Stimulated activated CD8-positive, alpha-beta memory T cell treated with anti-CD3 and anti-CD28 coated beads, Interleukin-12 subunit alpha, Interleukin-12 subunit beta, amount 100 ng/mL, for 1 hour (primary cell): Measurements from ENCODE around the gene RGS14.
"Not testable (repeated sequence)": the region's sequence is repeated elsewhere in the genome, so short reads cannot be mapped to it uniquely, and the experiment has no call there.

Experiments used
- DNase-seq: peaks from one replicate; pipeline ENCODE4 v3.0.0-alpha.2; 2020; ENCODE audit warnings: low read depth

The RGS14 gene

DNA sequence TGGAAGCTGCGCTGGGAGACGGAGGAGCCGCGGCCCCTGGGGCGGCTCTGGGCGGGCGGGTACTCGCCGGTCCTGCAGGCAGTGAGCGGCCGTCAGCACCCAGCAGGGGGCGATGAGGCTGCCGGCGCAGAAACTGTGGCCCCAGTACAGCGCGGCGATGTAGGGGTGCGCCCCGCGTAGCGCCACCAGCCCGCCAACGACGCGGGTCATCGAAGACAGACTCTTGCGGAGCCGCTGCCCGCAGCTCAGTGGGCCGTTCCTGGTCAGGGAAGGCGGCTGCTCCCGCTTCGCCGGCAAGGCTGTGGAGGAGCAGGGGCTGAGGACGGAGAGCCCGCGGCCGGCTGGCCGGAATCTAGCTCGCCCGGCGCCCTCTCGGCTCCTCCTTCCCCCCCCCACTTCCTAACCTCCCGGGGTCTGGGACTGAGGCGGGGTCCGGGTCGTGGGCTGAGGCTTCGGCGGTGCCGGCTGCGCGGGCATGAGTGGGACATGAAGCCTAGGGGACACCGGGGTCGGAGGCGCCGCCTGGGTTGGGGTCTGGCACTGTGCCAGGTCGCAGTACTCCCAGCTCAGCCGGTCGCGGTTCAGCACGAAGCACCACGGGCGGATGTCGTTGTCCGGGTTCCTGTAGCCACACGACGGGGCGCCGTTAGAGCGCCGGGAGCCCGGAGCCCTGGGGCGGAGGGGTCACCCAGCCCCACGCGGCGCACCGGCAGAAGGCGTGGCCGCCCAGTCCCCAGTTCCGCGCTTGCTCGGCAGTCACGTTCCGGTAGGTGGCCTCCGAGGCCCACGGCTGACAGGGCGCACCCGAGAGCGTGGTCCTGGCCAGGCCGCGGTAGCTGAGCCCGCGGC is 46.3 kb downstream of the RGS14 start:
- peak; percentile 75 for DNase-seq

DNA sequence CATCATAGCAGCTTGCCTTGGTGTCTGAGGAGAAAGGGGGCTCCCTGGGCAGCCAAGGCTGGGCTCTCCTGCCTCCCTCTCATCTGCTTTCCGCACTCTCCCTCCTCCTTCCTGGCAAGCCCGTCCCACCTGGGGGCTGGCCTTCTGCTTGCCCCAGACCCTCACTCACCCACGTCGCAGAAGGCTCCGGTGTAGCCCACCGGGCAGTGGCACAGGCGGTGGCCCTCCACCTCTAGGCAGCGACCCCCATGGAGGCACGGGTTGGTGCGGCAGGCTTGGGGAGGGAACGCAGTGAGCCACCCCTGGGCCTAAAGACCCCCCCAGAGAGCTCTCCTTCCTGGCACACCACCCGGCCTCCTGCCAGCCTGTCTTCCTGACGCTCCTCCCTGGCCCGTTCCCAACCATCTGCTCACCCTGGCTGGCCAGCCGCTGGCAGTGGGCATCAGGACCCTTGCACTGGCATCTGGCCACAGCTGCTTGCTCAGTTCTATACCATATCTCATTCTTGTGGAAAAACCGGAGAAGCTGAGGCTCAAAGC is 47.0 kb downstream of the RGS14 start:
- DNase-seq, result no peak

DNA sequence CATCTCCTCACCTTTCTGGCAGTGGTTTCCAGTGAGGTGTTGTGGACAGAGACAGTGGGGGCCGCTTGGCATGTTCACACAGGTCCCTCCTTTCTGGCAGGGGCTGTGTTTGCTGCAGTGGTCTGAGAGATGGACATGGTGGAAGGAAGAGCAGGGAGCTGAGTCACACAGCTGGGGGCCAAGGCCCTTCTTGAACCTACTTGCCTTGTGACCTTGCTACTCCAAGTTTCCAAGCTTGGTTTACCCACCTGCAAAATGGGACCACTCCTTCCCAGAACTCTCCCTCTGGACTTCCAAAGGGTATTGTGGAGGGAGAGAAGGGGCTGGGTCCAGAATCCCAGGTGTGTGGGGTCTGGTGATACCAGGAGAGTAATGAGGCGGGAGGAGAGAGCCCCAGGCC is 47.6 kb downstream of the RGS14 start:
- no peak for DNase-seq

DNA sequence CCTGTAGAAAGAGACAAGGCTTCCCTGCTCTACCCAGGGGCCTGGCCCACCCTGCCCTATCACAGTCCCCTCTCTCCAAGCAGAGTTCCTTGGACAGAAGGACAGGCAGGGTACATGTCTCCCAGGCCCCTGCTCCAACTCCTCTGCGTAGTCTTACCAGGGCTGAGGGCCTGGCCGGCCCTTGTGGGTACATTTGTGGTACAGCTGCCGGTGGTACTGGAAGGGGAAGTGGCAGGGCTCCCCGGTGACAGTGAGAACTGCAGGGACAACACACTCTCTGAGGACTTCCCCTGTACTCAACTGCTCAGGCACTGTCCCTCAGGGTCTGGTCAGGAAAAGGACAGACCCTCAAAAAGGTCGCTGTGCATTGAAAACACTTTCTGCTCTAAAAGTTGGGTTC is 48.1 kb downstream of the RGS14 start:
- DNase-seq, result no peak

DNA sequence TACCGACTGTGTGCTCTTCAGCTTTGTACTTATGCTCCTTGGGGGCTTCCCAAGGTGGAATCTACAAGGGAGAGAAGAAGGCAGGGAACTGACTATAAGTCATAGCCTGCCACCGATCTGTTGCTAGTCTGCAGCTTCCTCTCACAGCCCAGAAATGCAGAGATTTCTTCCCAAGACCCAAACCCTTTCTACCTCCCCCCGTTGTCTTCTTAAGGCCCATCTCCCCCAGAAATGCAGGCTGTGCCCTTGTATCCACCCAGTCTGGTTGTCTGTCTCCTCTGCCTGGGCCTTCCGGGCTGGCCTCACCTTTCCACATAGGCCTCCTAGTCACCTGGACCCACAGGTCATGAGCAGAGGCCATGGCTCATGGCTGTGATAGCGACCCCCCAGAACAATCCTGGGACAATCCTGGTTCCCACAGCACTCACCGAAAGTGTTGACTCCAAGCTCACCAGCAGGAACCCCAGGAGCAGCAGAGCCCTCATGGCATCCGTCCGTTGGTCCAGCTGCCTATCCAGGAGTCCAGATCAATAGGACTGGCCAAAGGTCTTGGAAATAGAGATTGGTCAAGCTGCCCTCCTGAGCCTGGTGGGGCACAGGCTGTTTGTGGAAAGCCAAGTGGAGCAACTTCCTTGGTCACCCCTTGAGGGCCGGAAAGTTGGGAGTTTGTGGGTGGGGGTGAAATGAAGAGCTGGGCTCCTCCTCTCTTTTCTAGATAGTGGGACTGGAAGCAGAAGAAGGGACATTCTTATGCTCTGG is 51.5 kb downstream of the RGS14 start, which contains the start of gene F12:
Gene F12 (minus strand): TSS at position 522 of the 759 bp plus-strand sequence. CDS start 37 bp downstream, at position 485.
- no peak for DNase-seq

DNA sequence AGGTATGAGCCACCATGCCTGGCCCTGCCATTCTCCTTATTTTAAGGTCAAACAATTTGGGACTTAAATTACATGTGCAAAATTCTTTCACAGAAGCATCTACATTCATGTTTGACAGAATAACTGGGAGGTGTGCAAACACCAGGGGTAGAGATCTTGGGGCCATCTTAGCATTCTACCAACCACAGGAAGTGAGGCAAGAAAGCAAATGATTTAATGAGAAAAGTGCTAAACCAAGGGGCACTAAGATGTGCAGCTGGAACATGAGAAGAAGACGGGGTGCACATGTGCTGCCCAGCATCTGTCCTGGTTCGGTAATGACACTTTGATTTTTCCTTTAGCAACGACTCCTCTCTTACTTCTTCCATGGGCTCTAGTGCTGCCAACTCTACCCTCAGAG is 52.9 kb downstream of the RGS14 start:
- DNase-seq, result no peak

DNA sequence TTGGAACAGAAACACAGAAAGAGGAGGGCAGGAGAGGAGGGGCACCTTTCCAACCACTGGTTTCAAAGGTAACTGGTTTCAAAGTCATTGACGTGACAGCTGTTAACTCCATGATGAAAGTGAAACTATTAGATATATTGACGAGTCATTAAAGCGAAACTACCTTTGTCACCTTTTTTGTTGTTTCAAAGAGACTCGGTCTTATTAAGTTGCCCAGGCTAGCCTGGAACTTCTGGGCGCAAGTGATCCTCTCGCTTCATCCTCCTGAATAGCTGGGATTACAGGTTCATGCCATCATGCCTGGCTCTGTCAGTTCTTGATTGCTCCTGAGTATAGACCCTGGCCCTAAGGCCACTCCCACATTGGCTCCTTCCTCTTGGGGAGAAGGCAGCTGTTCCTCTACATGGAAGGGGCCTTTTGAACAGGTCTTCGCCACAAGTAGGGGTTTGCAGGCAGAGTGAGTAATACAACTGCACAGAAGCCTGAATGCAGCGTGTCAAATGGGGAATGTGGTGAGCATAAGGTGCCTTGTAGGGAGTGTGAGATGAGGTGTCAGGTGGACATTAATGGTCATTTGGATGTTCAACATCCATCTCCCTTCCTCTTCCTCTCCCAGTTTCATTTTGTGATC is 55.0 kb downstream of the RGS14 start:
- DNase-seq, result no peak

DNA sequence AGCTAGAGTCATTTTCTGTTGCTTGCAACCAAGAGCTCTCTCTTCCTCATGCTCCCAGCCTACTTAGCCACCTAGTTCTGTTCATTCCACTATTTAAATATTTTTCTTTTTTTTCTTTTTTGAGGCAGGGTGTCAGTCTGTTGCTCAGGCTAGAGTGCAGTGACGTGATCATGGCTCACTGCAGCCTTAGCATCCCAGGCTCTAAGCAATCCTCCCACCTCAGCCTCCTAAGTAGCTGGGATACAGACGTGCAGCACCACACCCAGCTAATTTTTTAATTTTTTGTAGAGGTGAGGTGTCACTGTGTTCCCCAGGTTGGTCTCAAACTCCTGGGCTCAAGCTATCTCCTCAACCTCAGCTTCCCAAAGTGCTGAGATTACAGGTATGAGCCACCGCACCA is 56.8 kb downstream of the RGS14 start:
- DNase-seq, result no peak

DNA sequence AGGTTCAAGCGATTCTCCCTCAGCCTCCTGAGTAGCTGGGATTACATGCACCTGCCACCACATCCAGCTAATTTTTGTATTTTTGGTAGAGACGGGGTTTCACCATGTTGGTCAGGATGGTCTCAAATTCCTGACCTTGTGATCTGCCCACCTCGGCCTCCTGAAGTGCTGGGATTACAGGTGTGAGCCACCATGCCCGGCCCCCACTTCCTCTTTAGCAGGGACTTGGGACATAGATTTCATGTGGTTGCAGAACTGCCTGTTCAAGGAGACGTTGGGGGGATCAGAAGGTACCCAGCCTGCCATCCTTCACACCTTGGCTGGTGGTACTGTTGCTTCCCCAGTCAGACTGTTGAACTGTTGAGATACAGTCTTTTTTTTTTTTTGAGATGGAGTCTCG is 59.4 kb downstream of the RGS14 start:
- DNase-seq, result not testable (repeated sequence)

DNA sequence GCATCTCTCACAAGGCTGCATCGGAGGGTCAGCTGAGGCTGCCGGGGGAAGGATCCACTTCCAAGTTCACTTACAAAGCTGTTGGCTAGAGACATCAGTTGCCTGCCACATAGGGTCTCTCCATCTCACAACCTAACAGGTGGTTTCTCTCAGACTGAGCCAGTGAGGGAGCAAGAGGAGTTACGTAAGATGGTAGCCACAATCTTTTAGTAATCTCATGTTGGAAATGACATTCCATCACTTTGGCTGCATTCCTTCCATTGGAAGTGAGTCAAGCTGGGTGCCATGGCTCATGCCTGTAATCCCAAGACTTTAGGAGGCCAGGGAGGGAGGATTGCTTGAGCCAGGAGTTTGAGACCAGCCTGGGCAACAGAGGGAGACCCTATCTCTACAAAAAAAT is 61.3 kb downstream of the RGS14 start:
- no peak for DNase-seq

DNA sequence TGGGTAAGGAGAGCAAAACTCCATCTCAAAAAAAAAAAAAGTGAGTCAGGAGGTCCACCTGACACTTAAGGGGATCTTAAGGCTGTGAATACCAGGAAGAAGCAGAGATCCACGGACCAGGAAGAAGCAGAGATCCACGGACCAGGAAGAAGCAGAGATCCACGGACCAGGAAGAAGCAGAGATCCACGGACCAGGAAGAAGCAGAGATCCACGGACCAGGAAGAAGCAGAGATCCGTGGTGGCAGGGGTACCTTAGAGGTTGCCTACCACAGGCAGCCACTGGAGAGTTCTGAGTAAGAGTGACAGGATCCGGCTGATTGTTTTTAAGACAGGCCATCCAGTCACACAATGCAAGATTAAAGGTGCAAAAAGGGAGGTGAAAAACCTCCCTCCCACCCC is 62.7 kb downstream of the RGS14 start:
- DNase-seq, result not testable (repeated sequence)

DNA sequence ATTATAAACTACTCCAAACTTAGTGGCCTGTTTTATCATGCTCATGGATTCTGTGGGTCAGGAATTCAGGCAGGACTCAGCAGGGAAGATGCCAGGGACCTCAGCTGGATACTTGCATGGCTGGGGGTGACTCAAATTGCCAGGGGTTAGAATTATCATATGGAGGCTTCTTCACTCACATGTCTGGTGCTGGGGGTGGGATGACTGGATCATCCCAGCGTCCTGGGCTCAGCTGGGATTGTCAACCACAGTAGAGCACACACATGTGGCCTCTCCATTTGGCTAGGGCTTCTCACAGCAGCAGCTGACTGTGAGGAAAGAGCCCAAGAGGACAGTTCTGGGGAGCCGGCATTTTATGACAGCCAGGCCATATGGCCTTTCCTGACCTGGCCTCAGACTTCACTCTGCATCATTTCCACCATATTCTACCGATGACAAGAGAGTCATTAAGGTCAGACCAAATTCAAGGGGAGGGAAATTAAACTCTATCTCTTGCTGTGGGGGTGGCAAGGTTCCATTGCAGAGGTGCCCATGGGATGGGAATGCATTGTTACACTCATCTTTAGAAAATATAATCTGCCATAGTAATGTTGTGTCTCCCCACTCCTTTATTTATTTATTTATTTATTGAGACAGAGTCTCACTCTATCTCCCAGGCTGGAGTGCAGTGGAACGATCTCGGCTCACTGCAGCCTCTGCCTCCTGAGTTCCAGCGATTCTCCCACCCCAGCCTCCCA is 63.5 kb downstream of the RGS14 start:
- DNase-seq, result no peak
